ENCODE measurements around the gene SORCS1. TPM values are rescaled to one million over a fixed set of nuclear protein-coding genes. Genes with fewer than 3 reads are reported as not detected.

SORCS1 gene
- total RNA-seq, 1 experiment from 2014 or later: not detected

DNA sequence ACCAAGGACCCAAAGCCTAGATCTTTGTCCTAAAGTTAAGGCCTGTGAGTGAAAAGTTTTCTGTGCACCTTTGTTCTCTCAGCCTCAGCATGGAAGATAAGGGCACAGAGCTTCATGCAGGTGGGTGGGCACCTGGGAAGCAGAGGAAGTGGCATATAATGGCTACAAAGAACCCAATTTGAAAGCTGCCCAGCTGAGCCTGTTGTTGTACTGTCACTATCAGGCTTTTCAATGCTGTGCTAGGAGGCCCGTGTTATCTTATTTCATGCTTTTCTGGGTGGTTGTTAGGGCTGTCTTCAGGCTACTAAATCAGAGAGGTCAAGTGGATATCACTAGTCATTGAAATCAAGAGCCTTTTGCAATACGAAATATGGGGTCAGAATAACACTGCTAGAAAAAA, 443.8 kb downstream of the SORCS1 start:
- Histone ChIP-seq H3K9me2 (ENCODE audit: insufficient read depth) (no peaks in the 10 kb centered on the region), H3K27me3 (ENCODE audit: insufficient read depth, low read length) (no peaks in the 10 kb centered on the region), H3K4me2 (ENCODE audit: low read length) (no peak overlapping the region), H3K36me3 (ENCODE audit: control insufficient read depth in 1 of 2, insufficient read depth in 2 of 2, low read length in 2 of 2) (no peaks in the 10 kb centered on the region), H3K9me3 (ENCODE audit: control insufficient read depth in 1 of 2, insufficient read depth in 1 of 2, low read depth in 1 of 2, low read length in 2 of 2) (peaks cover 11 to 18% of the 10 kb centered on the region in 2 experiments; a peak in 2 of 4 replicates), H3K4me3 (replicated peaks in 1 of 2; ENCODE audit: low read depth in 1 of 2, low read length in 2 of 2) (no peak overlapping the region), H3K4me1 (ENCODE audit: control insufficient read depth in 1 of 2, insufficient read depth in 2 of 2, low read length in 2 of 2) (no peaks in the 10 kb centered on the region), H2AFZ (ENCODE audit: low read depth, low read length, poor library complexity, severe bottlenecking) (no peak overlapping the region), H3K9ac (ENCODE audit: low read length) (no peak overlapping the region), H3K27ac (ENCODE audit: low read depth, low read length) (no peak overlapping the region), H3K79me2 (ENCODE audit: insufficient read depth, low read length) (no peaks in the 10 kb centered on the region), H4K20me1 (ENCODE audit: insufficient read depth) (no peaks in the 10 kb centered on the region)
- TF ChIP-seq SP1 (IDR thresholded peaks at IDR 0.05; ENCODE audit: low read depth) (no peak), ELF1 (IDR thresholded peaks at IDR 0.05; ENCODE audit: borderline replicate concordance, low read depth) (no peak), SRF (IDR thresholded peaks at IDR 0.05; ENCODE audit: low read depth) (no peak), CEBPB (IDR thresholded peaks at IDR 0.05; ENCODE audit: low read depth) (no peak), TCF7L2 (IDR thresholded peaks at IDR 0.05; ENCODE audit: borderline replicate concordance, extremely low read depth, insufficient read depth, insufficient read length) (no peak), POLR2AphosphoS5 (IDR thresholded peaks at IDR 0.05; ENCODE audit: low read depth, low read length) (no peak), YY1 (IDR thresholded peaks at IDR 0.05; ENCODE audit: extremely low read depth, insufficient replicate concordance, low read depth, low read length) (no peak), ZFX (IDR thresholded peaks at IDR 0.05) (no peak)
- TF ChIP-seq, protein P1, sequence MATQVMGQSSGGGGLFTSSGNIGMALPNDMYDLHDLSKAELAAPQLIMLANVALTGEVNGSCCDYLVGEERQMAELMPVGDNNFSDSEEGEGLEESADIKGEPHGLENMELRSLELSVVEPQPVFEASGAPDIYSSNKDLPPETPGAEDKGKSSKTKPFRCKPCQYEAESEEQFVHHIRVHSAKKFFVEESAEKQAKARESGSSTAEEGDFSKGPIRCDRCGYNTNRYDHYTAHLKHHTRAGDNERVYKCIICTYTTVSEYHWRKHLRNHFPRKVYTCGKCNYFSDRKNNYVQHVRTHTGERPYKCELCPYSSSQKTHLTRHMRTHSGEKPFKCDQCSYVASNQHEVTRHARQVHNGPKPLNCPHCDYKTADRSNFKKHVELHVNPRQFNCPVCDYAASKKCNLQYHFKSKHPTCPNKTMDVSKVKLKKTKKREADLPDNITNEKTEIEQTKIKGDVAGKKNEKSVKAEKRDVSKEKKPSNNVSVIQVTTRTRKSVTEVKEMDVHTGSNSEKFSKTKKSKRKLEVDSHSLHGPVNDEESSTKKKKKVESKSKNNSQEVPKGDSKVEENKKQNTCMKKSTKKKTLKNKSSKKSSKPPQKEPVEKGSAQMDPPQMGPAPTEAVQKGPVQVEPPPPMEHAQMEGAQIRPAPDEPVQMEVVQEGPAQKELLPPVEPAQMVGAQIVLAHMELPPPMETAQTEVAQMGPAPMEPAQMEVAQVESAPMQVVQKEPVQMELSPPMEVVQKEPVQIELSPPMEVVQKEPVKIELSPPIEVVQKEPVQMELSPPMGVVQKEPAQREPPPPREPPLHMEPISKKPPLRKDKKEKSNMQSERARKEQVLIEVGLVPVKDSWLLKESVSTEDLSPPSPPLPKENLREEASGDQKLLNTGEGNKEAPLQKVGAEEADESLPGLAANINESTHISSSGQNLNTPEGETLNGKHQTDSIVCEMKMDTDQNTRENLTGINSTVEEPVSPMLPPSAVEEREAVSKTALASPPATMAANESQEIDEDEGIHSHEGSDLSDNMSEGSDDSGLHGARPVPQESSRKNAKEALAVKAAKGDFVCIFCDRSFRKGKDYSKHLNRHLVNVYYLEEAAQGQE (IDR thresholded peaks at IDR 0.05; ENCODE audit: low read depth): no peak
- TF ChIP-seq, protein P2, sequence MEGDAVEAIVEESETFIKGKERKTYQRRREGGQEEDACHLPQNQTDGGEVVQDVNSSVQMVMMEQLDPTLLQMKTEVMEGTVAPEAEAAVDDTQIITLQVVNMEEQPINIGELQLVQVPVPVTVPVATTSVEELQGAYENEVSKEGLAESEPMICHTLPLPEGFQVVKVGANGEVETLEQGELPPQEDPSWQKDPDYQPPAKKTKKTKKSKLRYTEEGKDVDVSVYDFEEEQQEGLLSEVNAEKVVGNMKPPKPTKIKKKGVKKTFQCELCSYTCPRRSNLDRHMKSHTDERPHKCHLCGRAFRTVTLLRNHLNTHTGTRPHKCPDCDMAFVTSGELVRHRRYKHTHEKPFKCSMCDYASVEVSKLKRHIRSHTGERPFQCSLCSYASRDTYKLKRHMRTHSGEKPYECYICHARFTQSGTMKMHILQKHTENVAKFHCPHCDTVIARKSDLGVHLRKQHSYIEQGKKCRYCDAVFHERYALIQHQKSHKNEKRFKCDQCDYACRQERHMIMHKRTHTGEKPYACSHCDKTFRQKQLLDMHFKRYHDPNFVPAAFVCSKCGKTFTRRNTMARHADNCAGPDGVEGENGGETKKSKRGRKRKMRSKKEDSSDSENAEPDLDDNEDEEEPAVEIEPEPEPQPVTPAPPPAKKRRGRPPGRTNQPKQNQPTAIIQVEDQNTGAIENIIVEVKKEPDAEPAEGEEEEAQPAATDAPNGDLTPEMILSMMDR (IDR thresholded peaks at IDR 0.05 in 2 of 3, conservative IDR thresholded peaks at IDR 0.05 in 1 of 3; ENCODE audit: borderline replicate concordance in 1 of 3, insufficient read depth in 1 of 3, low read depth in 2 of 3, low read length in 2 of 3): no peak
- TF ChIP-seq, protein P3, sequence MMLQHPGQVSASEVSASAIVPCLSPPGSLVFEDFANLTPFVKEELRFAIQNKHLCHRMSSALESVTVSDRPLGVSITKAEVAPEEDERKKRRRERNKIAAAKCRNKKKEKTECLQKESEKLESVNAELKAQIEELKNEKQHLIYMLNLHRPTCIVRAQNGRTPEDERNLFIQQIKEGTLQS (IDR thresholded peaks at IDR 0.05): no peak
- TF ChIP-seq, protein P4, sequence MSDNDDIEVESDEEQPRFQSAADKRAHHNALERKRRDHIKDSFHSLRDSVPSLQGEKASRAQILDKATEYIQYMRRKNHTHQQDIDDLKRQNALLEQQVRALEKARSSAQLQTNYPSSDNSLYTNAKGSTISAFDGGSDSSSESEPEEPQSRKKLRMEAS (IDR thresholded peaks at IDR 0.05): no peak
- intact Hi-C loops (cut with micrococcal nuclease): no loop called here
- ChIA-PET CTCF (no interaction called here), POLR2A (no interaction called here), RAD21 (ENCODE audit: low non-redundant PET in 1 of 2, low total read pairs in 2 of 2, uncharacterized antibody in 2 of 2, unreplicated experiment in 2 of 2) (no interaction called here)
- no TSS peak for BruUV-seq (replicated peaks)
- DNase-seq (ENCODE audit: low read depth, low spot score): no peak
- ATAC-seq: no peak

All from HCT116 (cell line).